Lower leg skin (tissue), 3 donors: ENCODE measurements around the gene DCAF12.

Experiments used
- POLR2A ChIP-seq, 2 donors: fragments of 450-650 bp; IDR thresholded peaks; one replicate each; pipeline ENCODE4 v1.6.1; 2016 to 2017; ENCODE audit warnings: antibody characterized with exemption in 2 of 2, mild to moderate bottlenecking in 1 of 2, moderate library complexity in 1 of 2
- TF ChIP-seq, protein P1 (sequence below), 3 donors: fragments of 450-650 bp; IDR thresholded peaks; one replicate each; pipeline ENCODE4 v1.5.1; 2016; ENCODE audit warnings: antibody characterized with exemption in 3 of 3, mild to moderate bottlenecking in 3 of 3, moderate library complexity in 2 of 3

DNA sequence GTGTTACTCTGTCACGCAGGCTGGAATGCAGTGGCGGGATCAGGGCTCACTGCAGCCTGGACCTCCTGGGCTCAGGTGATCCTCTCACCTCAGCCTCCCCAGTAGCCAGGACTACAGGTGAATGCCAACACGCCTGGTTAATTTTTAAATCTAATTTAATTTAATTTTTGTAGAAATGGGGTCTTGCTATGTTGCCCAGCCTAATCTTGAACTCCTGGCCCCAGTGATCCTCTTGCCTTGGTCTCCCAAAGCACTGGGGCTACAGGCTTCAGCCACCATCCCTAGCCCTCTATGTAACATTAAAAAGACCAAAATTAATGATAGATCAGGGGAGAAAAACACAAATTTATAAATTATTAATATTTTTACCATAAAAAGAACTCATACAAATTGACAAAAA is 66.5 kb downstream of the DCAF12 start:
- TF ChIP-seq, protein P1, sequence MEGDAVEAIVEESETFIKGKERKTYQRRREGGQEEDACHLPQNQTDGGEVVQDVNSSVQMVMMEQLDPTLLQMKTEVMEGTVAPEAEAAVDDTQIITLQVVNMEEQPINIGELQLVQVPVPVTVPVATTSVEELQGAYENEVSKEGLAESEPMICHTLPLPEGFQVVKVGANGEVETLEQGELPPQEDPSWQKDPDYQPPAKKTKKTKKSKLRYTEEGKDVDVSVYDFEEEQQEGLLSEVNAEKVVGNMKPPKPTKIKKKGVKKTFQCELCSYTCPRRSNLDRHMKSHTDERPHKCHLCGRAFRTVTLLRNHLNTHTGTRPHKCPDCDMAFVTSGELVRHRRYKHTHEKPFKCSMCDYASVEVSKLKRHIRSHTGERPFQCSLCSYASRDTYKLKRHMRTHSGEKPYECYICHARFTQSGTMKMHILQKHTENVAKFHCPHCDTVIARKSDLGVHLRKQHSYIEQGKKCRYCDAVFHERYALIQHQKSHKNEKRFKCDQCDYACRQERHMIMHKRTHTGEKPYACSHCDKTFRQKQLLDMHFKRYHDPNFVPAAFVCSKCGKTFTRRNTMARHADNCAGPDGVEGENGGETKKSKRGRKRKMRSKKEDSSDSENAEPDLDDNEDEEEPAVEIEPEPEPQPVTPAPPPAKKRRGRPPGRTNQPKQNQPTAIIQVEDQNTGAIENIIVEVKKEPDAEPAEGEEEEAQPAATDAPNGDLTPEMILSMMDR (IDR thresholded peaks at IDR 0.05), result no peak
- TF ChIP-seq POLR2A (IDR thresholded peaks at IDR 0.05), result no peak
